GM19023 (cell line): ENCODE results near the gene ATOH8.

Experiments
- ATAC-seq: cut with Tn5 transposase; IDR thresholded peaks from one replicate; pipeline ENCODE4 v1.9.1; 2021; ENCODE audit warnings: mild to moderate bottlenecking, moderate library complexity; ENCODE audit not compliant: unreplicated experiment

ATOH8 gene

DNA sequence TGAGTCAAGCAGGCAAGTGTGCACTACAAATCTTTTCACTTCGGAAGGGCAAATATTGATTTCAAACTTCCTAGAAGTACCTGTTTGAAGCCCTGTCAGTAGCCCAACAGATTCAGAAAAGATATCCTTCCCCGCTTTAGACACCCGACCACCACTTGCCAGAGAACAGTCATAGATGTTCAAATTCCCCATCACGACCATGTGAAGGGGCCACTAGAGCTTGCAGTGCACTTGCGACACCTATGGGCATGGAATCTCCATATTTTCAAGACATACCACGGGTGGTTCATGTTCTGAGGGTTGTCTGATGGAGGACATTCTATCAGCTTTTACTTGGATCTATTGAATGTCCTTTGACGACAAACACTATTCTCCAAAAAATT is 35.8 kb upstream of the ATOH8 start:
- no peak for ATAC-seq

DNA sequence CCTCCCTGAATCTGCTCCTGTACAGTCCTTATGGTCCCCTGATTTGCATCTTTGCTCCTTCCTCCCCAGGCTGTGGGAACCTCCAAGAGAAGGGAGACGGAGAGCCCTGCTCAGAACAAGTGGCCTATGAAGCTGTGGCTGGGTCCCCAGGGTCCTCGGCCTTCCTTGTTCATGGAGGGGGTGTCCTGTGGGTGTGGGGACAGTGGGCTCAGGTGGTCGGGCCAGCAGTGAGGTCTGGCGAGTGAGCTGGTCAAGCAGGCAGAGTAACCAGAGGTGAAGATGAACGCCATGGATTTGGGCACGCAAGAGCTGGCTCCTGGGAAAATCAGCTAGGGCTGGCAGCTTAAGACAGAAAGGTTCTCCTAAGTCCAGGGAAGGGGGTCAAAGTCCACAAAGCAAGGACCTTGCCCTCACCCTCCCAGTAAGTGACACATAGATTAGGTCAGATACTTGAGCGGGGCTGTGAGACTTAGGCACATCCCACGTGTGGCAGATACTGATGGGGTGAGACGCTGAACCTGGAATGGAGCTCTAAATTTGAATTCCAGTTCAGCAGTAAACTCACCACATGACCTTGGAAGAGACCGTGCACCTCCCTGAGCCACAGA is 34.8 kb upstream of the ATOH8 start:
- no peak for ATAC-seq

DNA sequence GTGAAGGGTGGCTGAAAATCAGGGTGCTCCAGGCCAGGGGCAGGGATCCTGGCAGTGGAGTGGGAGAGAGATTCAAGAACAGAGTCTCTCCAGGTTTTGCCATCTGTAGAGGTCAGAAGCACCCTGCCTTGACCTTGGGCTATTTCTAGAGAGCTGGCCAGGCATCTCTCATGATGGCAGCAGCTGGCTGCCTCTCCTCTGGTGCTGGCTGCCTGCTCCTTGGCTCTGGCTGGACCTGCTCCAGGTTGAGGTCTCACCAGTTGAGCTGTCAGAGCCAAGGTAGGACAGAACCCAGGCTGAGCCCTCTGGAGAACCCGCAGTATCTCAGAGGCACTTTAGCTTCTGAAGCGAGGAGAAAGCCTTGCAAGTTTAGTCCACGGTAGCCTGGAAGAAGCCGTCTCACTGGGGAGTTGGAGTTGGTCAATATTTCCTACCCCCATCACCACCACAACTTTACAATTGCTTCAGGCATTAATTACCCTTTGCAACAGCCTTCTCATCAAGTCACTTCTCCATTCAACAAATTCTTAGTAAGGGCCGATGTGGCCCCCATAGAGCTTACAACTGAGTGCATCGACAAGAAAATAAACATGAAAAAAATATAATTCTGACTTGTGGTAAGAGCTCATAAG is 34.1 kb upstream of the ATOH8 start:
- no peak for ATAC-seq

DNA sequence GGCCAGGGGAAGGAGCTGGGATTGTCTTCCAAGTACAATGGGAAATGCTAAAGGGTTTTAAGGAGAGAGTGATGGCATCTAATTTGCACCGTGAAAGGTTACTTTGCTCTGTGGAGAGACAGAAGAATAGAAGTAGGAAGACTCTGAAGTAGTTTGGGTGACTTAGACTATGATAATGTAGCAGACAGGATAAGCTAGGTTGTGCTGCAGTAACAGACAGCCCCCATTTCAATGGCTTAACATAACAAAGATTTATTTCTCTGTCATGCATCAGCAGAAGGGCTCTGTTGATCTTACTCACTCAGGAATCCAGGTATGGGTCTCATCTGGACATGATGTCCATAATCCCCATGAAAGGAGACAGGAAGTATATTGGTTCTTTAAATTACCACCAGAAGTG is 33.3 kb upstream of the ATOH8 start:
- ATAC-seq: no peak

DNA sequence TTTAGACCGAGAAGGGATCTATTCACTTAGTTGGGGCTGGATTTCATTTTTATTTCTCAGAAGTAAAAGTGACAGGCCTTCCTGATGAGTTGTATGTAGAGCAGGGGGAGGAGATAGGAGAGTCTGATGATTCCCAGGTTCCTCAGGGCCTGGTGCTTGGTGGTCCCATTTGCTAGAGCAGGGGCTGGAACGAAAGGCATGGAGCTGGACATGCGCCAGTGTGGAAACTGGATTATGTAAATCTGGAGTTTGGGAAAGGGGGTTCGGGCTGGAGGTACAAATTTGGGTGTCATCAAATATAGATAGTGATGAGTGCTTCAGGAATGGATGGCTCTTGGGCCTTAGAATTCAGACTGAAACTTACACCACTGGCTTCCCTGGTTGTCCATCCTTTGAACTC is 32.1 kb upstream of the ATOH8 start:
- no peak for ATAC-seq

DNA sequence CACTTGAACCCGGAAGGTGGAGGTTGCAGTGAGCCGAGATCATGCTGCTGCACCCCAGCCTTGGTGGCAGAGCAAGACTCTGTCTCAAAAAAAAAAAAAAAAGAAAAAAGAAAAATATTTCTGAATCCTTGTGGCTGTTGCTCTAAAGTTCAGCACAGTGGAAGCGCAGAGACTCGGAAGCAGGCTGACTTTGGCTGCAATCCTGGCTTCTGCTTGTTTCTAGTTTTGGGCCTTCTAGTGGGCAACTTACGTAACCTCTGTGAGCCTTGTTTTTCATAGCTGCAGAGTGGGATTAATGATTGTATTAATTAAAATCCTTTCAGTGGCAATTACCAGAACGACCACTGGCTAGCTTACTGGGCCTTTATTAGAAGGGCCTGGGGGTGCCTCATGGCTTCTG is 31.3 kb upstream of the ATOH8 start:
- no peak for ATAC-seq

DNA sequence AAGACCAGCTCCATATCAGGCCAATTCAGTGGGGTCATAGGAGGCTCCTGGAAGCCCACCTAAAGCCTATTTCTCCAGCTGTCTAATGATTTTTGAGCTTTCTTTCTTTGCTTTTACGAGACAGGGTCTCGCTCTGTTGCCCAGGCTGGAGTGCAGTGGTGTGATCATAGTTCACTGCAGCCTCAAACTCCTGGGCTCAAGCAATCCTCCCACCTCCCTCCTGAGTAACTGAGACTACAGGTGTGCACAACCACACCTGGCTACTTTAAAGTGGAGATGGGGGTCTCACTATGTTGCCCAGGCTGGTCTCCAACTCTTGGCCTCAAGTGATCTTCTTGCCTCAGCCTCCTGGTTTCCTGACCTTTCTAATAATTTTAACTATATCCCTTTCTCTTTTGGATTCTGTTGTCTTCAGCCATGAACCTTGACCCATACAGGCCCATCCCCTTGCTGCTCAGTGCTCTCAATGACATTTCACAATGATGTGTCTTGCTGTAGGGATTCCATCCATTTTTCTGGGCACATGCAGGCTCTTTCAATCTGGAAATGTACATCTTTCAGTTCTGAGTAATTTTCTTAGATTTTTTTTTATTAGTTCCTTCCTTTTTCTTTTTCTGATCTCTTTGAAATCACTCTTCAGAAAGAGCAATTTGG is 30.0 kb upstream of the ATOH8 start:
- no peak for ATAC-seq

DNA sequence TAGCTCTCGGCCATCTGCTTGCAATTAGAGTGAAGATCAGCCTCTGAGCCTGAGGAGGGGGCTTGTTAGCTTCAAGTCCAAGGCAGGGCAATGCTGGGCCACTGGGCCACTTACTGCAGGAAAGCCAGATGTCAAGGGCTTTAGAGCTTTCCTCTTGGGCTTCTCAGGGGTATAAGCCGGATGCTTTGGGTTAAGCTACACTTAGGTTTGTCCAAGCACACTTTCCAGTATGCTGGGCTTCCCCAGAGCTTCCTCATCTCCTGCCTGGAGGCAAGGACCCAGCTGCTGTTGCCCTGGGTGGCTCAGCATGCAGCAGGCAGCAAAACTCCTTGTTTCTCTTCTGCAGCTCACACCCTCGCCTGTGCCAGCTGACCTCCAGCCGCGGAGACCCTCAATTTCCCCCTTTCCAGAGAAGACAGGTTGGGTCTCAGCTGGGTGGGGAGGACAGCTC is 29.0 kb upstream of the ATOH8 start:
- ATAC-seq: no peak

DNA sequence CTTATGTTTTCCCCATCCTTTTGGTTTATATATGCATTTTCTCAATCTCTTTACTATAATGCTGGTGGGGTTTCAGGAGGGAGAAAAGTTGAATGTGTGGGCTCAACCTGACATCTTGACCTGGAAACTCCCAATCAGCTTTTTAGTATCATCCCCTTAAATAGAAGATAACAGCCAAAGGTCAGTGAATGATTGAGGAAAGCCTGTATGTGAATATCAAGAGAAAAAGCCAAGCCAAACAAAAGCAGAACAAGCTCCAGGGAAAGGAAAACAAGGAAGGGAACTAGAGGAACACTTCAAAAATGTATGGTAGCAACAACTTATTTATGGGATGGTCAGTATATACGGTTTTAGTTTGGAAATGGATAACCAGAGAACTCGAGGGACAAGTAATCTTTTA is 28.3 kb upstream of the ATOH8 start:
- ATAC-seq: no peak

DNA sequence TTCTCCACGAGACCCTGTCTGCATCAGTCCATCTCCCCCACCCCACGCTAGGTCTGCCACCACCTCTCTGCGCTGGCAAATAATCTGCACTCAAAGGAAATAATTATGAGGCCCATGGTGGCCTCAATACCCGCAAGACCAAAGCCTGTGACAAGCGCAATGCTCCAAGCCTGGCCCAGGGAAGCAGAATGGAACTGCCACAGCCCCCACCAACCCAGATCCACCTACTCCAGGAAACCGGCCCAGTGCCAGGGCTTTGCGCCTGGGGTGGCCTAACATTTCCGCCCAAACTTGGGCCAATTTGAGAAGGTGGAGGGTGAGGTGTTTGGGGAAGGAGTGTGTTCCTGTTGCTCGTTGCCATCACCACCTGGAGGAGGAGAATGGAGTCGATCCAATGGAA is 26.0 kb upstream of the ATOH8 start:
- no peak for ATAC-seq

DNA sequence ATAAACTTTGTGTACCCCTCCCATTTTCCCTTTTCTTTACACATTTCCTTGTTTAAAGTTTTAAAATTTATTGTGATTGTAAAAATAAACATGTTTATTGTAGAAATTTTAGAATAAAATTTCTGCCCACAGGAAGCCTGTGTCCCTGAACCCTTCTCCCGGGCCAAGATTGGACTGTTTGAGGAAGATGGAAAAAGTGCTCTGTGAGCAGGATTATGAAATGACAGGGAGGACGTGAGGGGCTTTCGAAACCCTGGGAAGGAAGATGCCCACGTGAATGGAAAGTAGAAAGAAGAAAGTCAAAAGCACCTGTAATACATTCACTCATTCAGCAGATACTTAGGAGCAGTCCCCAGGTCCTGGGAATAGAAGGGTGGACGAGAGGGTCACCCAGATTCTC is 25.4 kb upstream of the ATOH8 start:
- no peak for ATAC-seq

DNA sequence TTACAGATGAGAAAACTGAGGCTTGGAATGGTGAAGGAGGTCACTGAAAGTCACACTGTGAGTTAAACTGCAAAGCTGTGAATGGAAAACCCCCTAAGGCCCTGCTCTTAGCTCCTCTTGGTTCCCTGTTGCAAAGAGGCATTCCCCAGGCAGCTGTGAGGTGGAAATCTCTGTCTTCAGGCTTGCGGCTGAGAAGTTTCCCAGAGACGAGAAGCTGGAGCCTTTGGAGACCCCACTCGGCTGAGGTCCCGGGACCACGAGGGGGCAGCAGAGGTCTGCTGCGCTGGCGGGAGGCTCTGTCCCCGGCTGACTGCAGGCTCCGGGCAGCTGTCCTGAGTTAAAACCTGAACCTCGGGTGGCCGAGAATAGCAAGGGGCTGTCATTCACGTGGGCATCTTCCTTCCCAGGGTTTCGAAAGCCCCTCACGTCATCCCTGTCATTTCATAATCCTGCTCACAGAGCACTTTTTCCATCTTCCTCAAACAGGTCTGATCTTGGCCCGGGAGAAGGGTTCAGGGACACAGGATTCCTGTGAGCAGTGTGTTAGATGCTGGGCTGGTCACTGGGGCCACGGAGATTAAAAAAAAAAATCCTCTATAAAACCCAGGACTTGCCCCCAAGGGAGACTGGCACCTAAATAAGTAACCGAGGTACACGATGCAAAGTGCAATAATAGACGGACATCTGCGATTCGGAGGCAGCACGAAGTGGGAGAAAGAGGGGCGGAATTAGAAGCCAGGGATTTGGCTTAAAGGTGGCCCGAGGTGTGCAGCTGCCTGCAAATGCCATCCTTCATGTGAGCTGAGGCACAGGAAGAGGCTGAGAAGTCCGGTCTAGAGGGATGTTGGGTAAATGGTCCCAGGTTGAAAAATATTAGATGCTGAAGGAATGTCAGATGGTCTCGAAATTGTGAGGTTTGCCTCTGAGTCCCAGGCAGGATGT is 24.6 kb upstream of the ATOH8 start:
- ATAC-seq: peak; percentile 87

DNA sequence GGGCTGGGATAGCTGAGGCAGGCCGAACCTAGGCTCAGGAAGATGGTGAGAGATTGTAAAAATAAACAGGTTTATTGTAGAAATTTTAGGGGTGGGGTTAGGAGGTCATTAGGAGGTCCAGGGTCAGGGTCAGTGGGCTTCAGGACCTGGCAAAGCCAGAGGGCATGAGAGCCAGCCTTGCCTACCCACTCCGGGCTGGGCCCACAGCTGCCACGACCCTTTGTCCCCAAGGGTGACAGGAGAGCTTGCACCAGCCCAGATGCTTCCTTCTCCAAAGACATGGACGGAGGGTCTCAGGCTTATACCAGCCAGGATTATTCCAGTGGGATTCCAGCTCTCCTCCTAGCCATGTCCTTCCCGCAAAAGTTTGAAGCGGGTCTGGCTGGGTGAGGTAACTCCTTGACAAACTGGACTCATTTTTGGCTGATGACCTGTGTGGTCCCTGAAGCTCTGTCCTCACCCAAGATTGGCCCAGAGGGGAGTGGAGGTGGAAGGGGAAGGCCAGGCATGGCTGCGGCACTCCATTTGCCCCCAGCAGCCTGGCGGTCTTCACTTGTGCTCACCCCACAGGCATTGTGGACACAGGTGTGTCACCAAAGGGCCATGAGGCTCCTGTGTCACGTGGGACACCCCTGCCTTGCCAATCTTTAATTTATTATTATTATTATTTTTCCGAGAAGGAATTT is 23.8 kb upstream of the ATOH8 start:
- ATAC-seq: no peak

DNA sequence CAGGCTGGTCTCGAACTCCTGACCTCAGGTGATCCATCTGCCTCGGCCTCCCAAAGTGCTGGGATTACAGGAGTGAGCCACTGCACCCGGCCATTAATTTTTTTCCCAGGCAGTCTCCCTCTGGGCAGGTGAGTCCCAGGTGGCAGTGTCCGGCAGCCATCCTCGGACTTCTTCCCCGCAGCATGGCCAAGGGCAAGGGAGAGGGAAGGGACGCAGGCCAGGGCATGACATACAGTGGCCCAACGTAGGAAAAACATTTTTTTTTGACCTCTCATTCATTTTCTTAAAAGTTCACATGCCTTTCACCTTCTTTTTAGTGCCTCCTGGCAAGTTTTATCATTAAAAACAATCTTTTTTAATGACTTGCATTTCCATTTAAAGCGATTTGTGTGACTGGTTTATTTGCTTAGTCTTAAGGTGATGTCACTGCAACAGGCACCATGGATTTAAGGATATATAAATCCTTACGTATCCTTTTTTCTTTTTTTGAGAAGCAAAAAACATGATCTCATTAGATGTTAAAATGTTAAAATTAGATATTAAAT is 23.0 kb upstream of the ATOH8 start:
- ATAC-seq: no peak

DNA sequence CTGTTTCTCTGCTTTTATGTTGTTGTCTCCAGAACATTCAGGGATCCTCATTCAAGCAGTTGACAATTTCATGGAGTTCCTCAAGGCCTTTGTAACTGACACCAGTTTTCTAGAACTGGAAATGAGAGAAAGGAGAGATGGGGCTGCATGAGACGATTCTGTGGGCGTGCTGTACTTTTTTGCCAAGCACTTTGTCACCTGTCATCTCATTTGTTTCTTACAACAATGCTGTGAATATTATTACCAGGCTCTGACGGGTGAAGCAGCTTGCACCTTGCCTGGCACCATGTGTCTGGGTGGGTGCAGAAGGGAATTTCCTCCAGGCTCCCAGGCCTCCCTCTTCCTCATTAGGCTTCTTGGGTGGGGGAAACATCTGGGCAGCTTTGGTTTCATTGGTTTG is 22.2 kb upstream of the ATOH8 start:
- ATAC-seq: no peak

DNA sequence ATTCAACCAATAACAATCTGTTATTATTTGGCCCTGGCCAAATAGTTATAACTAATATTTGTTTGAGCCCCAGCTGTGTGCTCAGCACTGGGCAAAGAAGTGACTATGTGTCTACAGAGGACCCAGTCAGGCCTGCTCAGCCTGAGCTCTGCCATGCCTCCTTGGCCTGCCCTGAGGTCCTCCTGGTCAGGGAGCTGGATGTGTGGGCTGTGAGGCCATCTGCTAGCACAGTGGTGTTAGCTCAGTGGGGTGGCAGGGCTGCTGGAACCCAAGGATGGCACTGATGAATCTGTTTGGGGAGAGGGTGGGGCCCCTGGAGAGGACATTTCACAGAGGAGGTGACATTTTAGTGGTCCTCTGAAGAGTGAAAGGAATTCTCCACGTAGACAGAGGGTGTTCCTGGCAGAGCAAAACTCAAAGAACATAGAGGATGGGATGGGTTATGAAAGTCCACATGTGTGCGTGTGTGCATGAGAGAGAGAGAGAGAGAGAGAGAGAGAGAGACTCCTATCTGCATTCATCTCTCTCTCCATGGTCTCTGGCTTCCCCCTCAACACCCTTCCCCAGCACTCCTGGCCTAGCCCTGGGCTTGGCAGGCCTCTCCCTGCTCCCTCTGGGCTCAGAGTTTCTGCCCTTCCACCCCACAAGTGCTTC is 21.2 kb upstream of the ATOH8 start:
- ATAC-seq: no peak

DNA sequence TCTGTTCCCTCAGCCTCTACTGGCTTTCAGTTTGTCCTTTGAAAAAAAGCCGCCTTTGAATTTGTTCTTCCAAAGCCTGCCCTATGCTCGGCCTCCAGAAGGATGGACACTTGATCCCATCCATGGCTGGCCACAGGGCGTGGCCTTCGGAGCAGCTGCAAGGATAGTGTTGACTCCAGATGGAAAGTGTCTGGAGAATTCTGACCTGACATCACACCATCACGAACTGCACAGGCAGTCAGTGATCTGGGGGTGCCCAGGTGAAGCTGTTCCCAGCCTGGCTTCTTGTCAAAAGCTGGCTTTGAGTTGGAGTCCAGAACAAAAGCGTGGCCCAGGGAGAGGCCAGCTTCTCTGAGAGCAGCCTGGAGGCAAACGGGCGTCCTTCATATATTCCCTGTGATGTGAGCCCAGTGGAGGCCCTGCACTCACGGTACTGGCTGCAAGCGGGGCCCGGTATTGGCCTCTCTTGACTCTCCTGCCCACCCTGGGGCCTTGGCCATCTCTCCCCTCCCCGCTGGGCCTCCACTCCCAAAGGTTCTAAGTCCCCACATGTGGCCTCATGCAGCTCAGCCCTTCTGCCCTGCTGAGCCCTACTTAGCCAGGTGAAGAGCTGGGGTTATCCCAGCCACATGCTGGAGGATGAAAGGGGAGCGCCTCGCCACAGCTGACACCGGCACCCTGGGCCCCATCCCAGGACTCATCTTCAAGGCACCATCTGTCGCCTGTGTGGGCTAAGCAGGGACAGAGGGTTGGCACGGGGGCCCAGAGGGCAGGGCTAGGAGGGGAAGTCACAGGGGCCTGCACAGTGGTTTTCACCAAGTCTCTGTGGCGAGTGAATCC is 20.4 kb upstream of the ATOH8 start:
- ATAC-seq: no peak

DNA sequence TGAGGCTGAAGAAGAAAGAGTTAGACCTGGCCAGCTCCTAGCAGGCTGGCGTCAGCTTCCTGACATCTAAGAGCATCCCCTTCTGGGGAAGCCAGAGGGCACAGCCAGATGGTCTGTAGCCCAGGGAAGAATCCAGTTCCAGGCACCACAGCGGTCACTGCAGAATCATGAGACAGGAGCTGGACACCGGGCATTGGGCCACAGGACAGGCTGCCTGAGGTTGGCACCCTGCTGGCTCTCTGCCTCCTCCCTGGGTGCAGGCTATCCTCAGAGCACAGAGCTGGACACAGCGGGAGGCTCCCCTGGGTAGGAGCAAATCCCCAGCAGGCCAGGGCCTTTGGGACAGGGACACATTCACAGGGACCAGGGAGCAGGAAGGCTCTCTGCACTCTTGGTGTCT is 19.8 kb upstream of the ATOH8 start:
- ATAC-seq: no peak

DNA sequence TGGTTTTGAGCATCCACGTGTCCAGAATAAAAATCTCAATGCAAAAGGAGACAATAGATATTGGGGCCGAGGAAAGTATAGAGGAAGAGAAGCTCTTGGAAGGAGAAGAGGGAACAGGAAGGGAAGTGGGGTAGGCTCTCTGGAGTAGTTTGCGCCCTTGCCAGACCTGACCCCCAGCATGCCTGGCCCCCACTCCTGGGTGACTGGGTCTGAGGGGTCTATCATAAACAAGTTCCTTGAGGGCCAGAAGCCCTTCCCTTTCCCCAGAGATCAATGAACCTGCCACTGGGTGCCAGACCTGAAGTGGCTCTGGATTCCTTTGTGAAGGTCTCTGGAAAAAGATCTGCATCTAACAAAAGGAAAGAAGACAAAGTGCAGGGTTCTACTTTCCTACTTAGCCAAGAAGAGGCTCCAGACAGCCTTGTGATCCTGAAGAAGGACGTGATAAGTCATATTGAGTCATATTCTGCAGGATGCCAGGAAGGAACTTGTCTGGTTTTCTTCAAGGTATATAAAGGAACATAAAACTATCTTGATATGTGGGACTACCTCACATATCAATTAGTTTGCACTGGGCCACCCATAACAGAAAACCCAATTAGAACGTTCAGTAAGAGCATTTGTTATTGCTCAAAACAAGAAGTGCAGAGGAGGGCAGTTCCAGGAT is 18.7 kb upstream of the ATOH8 start:
- ATAC-seq: no peak
